ENCODE measurements around the gene CD109. TPM values are rescaled to one million over a fixed set of nuclear protein-coding genes. Genes with fewer than 3 reads are reported as not detected.

CD109 gene
- total RNA-seq, 1 experiment from 2014 or later, result 3.2 TPM

GRCh38 chr6:73801652-73802268 lies 105.8 kb downstream of the CD109 start:
- Histone ChIP-seq H3K79me2 (ENCODE audit: insufficient read depth, low read length) (no peaks in the 10 kb centered on the region), H3K79me1 (ENCODE audit: insufficient read depth, low read depth, low read length, poor library complexity, severe bottlenecking) (no peaks in the 10 kb centered on the region), H2BK120ac (ENCODE audit: low read depth, low read length, poor library complexity, severe bottlenecking) (no peak overlapping the region), H3K18ac (ENCODE audit: insufficient read length, low read depth, low read length) (no peak overlapping the region), H3K9me3 (ENCODE audit: control insufficient read depth, low read depth, low read length) (no peaks in the 10 kb centered on the region), H2BK15ac (ENCODE audit: low read depth, low read length) (no peak overlapping the region), H3K14ac (ENCODE audit: insufficient read depth, low read length) (no peak overlapping the region), H3K27ac (ENCODE audit: insufficient read length, low read depth, low read length) (no peak overlapping the region), H4K8ac (replicated peaks; ENCODE audit: insufficient read length, low read depth, low read length) (no peak overlapping the region), H2AK5ac (ENCODE audit: insufficient read length, low read length) (no peak overlapping the region), H3K4me1 (ENCODE audit: insufficient read depth, low read length) (no peaks in the 10 kb centered on the region), H3K23ac (ENCODE audit: insufficient read length, low read depth, low read length) (no peak overlapping the region), H4K20me1 (ENCODE audit: control insufficient read depth, insufficient read depth, insufficient read length) (no peaks in the 10 kb centered on the region), H3K4me2 (ENCODE audit: insufficient read depth, insufficient read length, low read length) (no peak overlapping the region), H3K9ac (ENCODE audit: extremely low read depth, insufficient read length, low read length) (no peak overlapping the region), H2BK20ac (ENCODE audit: low read depth, low read length, poor library complexity, severe bottlenecking) (no peak overlapping the region), H3K23me2 (ENCODE audit: insufficient read length, low read depth, low read length, poor library complexity, severe bottlenecking) (no peaks in the 10 kb centered on the region), H2BK5ac (ENCODE audit: insufficient read length, low read length) (no peak overlapping the region), H4K91ac (ENCODE audit: insufficient read length, low read depth, low read length) (no peak overlapping the region), H2BK12ac (ENCODE audit: insufficient read length, low read depth, low read length) (no peak overlapping the region), H2AFZ (ENCODE audit: low read length) (no peak overlapping the region), H3K27me3 (ENCODE audit: insufficient read depth, low read length) (no peaks in the 10 kb centered on the region), H3K4ac (ENCODE audit: low read depth, low read length) (no peak overlapping the region), H3K56ac (ENCODE audit: insufficient read length, low read depth, low read length) (no peak overlapping the region), H4K5ac (ENCODE audit: insufficient read length, low read depth, low read length) (no peak overlapping the region), H3T11ph (ENCODE audit: low read length) (no peak overlapping the region)
- no peak for DNase-seq
- Mint-ChIP-seq H3K36me3 (ENCODE audit: insufficient read depth in 1 of 3, low read depth in 3 of 3) (no peaks in the 10 kb centered on the region; a peak in 1 of 7 replicates), H3K27me3 (ENCODE audit: low read depth) (no peaks in the 10 kb centered on the region), H3K9me3 (no peaks in the 10 kb centered on the region), H3K27ac (no peak overlapping the region), H3K4me3 (no peak overlapping the region), H3K4me1 (peaks cover 0 to 10% of the 10 kb centered on the region in 2 experiments; a peak in 2 of 4 replicates)
- TF ChIP-seq, protein P1, sequence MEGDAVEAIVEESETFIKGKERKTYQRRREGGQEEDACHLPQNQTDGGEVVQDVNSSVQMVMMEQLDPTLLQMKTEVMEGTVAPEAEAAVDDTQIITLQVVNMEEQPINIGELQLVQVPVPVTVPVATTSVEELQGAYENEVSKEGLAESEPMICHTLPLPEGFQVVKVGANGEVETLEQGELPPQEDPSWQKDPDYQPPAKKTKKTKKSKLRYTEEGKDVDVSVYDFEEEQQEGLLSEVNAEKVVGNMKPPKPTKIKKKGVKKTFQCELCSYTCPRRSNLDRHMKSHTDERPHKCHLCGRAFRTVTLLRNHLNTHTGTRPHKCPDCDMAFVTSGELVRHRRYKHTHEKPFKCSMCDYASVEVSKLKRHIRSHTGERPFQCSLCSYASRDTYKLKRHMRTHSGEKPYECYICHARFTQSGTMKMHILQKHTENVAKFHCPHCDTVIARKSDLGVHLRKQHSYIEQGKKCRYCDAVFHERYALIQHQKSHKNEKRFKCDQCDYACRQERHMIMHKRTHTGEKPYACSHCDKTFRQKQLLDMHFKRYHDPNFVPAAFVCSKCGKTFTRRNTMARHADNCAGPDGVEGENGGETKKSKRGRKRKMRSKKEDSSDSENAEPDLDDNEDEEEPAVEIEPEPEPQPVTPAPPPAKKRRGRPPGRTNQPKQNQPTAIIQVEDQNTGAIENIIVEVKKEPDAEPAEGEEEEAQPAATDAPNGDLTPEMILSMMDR (conservative IDR thresholded peaks at IDR 0.05), result no peak
- WGBS (ENCODE audit: extremely low coverage, insufficient read length, low lambda C conversion rate), result no CpG with 5 or more reads among the region's 1 CpG
